Putamen (tissue), 1 donor: ENCODE results near the gene LRBA.

ENCODE experiments used
- DNase-seq: peaks from one replicate; pipeline ENCODE4 v3.0.0-alpha.2; 2016; ENCODE audit warnings: low spot score

LRBA gene

DNA sequence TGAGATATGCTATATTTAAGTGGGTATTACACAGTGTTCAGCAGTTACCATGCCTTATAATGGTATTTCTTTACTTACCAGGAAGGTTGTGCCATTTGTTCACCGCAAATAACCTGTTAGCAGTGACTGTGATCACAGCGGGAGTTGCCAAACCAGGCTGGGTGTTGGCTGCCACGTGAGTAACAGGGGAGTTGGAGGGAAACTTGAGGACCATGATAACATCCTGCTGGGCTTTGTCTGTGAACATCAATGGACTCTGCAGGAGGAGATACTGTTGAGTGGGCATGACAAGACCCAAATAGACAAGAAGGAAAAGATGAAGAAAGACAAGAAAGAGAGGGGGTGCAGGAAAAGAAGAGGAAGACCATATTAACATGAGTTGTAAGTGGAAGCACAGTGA lies 694.0 kb downstream of the LRBA start:
- no peak for DNase-seq

DNA sequence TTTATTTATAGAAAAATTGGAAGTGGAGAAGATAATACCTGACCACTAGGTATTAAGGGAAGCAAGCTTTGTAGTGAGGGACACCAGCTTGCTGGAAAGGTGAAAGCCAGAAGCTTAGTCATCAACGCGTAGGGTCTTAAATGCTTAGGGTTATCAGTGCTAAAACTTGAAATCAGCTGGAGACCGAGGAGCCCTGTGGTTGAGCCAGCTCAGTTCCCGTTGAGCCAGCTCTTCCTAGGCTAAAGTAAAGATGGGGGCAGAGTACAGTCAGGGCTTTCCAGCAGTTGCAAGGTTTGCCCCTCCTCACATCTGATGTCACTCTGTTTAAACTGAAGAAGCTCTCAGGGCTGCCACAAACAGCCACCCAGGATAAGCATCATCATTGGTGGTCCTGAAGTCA lies 696.1 kb downstream of the LRBA start:
- DNase-seq, result no peak

DNA sequence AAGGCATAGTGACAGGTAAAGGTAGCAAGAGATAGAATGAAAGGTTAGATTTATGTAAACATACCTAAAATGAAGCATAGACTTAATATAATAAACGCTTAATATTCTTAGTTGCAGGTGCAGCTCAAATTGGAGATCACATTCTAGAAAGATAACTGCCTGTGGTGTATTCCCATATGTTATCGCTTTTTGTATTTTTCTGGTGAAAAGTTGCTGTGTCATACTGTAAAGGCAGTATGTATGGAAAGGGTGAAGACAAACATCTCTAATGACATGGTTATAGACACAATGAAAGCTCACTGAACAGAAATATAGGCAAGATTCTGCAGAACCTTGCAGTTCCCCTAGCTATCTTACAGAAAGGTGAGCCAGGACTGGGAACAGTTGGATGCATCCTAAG lies 696.6 kb downstream of the LRBA start:
- DNase-seq, result no peak

DNA sequence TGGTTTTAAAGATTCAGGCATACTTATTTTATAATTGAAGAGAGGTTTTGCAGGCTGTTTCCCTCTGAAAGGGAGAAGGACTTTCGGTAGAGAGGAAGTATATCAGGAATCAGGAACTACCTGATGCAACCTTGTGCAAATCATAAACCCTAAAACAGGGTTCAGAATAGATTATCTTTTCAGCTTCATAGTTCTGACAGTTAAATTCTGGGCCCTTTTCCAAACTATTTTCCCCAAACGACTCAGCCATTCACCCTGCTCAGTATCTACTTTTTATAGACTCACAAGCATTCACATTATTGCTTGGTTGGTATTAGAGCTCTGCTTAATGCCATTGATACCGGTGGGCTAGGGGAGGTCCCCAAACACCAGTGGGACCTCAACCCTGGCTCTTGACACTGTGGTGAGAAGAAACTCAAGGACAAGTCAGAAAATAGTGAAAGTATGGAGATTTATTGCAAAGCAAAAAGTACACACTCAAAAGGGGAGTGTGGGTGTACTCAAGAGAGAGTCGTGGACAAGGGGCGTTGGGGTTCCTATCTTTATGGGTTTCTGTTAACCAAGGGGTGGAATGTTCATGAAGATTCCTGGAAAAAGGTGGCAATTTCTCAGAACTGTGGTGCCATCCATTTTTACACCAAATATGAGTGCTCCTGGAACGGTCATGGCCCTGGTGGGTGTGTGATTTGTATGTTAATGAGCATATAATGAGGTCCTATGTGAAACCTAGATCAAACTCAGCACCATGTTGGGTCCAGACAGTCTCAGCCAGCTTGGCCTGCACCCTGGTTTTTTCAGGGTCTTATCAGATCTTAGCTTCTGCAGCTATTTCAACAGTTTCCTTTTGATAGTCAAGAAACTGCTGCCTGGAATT lies 698.5 kb downstream of the LRBA start:
- DNase-seq, result peak; percentile 7

DNA sequence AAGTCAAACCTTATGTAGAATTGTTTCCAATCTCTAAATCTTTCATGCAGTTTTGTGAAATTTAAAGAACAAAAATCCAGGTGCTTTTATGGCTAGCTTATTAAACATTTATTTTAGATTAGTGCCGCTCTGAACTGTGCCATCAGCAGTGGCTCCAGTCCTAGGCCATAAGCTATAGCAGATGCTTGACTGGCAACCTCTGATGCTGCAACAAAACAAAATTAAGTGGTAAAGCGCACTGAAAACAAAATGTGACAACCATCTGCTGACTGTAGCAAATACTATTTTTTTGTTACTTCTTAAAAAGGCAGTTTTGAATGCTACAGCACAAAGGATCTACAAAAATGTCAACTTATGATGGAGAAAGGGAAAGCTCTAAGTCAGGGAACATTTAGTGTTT lies 699.4 kb downstream of the LRBA start:
- DNase-seq, result no peak

DNA sequence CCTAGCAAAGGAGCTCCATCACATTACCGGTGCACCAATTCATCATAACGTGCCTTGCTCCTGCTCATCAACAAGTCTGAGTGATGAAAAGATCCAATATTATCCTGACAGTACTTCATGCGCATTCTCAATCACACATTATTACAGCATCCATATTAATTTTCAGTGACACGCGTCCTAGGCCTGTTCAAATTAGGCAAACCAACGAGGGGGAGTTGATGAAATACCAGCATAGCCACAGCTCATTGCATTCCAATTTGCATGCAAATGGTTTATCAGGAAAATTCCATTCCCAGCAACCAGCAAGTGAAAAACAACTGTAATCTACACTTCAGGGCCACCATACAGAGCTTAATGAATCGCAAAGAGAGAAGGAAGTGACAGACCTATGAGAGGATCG lies 699.9 kb downstream of the LRBA start:
- peak; percentile 6 for DNase-seq

DNA sequence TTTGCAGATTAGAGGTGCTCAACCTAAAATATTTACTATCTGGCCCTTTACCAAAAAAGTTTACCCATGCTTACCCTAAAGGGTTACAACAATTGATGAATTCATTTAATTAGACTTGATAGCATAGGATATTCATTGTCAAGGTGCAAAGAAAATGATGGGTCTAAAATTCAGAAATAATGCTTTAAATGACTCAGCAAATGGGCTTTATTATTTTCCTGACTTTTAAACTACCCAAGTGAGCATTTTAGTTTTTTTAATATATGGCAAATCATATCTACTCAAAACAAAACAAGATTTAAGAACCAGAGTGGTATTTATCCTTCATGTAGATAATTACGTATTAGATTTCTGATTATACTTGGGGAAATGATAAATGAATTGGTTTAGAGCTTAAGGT lies 701.1 kb downstream of the LRBA start:
- no peak for DNase-seq

DNA sequence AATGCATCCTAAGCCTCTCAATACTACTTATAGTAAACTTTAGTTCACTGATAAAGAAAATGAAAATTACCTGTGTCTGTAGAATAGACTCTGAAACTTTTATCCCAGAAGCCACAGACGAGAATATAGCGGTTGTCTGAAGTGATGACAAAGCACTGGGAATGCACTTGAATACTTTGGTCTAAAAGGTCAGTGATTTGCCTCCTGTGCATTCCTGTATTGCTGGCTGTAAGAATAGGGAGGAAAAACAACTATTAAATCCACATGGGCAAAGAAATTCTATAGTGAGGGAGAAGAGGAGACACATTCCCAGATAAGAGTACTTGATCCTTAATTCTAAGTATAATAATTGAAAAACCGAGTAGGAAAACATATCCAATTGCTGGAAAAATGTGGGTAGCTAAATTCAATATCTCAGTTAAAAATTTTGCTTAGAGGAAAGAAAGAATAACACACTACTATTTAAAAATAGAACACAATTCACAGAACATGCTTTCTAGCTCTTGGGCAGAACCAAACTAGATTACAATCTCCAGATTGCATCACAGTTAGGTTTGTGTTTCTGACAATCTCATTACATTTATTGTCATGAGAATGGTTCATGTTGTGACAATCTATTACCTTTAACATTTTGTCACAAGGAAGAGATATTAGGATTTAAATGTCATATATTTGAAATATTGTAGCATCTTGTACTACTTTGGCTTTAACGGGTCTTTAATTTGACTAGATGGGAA lies 704.8 kb downstream of the LRBA start:
- no peak for DNase-seq

DNA sequence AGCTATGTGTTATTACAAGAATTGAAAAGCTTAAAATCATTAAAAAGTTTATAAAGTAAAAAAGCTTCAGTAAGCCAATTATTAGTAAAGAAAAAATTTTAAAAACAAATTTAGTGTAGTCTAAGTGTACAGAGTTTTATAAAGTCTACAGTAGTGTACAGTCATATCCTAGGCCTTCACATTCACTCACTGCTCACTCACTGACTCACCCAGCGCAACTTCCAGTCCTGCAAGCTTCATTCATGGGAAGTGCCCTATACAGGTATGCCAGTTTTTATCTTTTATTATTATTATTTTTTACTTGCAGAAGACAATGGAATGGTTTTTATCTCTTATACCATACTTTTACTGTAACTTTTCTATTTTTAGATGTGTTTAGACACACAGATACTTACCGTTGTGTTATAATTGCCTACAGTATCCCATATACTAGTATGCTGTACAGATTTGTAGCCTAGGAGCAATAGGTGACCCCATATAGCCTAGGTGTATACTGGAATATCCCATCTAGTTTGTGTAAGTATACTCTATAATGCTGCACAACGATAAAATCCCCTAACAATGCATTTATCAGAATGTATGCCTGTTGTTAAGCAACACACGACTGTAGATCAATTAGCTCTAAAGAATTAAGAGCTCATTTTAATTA lies 706.1 kb downstream of the LRBA start:
- DNase-seq, result no peak

DNA sequence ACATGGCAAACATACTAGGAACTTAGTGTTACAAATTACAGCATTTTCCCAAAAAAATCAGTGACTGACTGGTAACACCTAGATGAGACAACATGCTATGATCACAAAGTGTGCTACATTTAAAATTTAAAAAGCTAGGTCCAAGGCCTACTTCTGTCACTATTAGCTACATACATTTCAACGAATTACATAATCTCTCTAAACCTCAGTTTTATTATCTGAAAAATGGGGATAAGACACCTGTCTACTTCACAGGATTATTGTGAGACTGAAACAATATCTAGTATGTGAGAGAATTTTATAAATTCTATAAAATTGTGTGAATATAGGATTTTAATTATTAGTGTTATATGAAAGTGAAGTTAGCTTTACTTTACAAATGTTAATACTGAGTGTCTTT lies 708.4 kb downstream of the LRBA start:
- no peak for DNase-seq

DNA sequence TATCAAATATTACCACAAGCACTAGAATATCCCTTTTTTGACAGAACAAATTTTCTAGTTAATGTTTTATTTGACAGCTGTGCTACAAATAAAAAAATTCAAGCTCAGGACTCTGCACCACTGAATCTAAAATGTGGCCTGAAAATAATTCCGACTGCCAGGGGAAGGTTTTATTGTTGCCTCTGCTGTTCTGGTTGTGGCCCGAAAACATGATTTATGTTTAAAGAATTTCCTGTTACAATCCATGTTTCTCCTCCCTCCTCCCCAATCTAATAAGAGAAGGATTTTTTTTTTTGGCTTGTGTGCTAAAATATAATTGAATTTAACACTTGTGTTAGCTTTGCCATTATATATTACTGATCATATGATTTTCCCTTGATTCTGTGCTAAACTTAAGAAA lies 709.1 kb downstream of the LRBA start:
- DNase-seq, result no peak

DNA sequence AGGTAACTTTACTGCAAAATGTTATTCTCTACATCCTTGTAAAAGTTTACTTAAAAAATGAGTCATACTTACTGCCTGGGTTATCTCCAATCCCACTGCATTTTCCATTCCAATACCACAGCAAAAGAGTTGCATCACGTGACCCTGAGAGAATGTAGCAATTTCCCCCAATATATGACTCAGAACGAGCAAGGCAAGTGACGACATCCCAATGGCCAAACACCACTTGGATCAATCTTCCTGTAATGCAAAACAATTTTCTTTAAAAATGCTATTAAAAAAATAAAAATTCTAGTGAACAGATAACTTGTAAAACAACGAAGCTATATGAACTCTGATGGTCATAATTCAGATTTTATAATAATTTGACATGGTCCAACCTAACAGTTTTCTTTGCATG lies 712.5 kb downstream of the LRBA start:
- no peak for DNase-seq

DNA sequence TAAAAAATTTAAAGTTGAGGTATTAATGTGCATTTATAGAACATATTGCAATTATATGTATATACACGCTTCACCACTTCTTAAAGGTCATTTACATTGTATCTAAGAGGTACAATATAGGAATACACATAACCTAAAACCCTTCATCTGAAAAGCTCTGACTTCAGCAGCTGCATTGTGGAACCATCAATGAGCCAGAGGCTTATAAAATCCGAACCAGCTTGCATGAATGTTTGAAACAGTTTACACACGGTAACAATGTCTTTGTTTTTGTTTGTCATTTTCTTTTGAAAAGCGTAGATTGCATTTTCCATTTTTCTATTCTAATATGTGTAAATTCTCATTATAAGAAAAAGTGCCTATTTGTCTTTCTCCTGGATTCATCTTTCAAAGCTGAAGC lies 715.3 kb downstream of the LRBA start:
- DNase-seq, result no peak

DNA sequence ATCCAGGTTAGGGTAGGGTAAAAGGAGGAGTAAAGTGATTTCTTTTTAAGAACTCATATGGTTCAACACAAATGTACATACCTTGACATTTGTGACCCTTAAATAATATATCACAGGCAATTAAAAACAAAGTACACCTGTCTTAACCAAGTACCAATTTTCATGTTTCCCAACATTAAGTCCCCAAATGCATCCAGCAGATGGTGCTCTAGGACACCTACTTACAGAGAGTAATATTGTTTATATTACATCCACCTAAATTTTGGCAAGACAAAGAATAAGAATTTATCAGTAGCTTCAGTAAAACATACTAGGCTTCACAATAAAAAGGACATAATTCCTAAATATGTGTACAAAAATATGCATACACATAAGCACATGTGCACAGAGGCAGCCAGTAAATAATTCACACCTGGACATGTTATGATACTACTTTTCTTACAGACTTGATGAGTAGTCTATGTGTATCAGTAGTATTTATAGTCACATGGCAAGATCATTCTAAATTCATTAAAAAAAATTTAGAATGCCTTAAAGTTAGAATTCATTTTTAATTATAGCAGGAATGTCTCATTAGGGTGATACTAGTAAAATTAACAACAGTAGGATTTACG lies 717.1 kb downstream of the LRBA start:
- DNase-seq, result peak; percentile 16

DNA sequence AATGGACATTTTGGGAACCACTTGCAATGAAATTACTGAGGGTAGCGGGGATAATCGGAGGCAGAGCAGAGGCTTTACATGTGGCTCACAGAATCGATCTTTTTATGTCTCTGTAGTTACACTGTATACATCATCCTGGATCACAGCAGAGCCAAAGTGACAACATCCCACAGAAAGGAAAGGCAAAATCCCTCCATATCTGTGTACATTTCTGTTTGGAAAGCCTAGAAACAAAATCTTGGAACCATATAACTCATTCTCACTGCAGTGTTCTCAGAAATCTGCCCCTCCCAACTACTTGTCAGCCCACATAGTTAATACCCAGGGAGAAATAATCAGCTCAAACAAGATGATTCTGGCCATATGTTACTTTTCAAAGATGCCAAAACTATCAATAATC lies 725.2 kb downstream of the LRBA start:
- no peak for DNase-seq

DNA sequence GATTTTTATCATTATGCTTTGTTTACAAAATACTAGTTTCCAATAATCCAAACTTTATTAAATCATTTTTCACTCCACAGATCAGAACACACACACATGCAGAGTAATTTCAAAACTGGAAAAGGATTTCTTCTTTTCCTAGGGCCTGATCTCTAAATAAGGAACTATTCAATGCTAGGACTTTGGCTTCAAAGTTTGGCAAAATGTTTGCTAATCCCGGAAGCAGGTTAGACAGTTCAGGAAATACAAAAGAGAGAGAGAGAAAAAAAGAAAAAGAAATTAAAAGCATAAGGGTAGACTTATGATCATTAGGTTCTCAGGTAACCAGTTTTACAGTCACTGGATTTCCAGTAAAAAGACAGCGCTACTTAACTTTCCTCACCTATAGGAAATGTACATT lies 725.9 kb downstream of the LRBA start:
- no peak for DNase-seq

DNA sequence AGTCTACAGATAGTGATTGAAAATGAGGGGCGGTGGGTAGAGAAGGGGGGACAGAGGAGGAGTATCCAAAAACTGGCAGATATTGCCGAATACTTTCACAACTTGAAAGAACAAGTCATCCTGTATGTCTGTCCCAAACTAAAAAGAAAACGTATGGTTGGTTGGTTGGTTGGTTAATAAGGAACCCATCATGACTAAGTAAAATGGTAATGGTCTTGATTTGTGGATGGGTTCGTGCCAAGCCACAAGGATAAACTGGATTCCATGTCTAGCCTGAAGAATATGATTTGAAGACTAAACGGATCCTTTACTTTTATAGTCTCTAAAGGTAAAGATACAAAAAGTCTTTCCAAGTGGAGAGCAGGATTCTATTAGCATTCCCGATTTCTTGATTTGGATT lies 728.4 kb downstream of the LRBA start:
- no peak for DNase-seq

DNA sequence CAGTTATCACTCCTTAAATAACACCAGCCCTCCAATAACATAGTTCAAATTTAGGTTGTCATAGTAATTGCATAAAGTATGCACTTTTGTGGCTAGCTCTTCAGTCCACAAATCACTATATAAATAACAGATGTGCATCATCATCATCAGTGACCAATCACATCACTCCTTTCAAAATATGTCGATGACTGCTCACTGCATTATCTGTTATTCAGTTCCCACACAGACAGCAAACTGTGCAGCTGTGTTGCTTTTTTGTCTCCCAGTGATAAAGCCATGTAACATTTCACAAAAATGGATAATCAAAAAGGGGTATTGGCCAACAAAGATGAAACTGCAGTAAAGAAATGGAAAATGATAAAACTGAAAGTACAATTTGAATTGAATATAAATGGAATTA lies 731.4 kb downstream of the LRBA start:
- DNase-seq, result no peak

DNA sequence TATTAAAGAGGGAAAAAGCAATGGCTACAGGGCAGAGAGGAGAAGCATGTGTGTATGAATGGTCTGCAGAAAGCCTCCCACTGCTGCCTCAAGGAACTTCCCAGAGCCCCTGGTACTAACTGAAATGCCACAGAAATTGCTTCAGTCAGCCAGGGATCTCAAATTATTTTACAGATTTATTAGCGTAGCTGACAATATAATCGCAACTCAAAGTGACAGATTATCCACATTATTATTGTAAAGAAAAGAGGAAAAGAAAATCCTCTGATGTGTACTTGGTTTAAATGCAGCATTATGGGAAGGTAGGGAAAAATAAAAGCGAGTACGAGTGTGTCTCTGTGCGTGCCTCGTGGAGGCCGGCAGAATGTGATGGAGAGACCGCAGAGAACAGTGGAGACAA lies 734.1 kb downstream of the LRBA start:
- DNase-seq, result peak; percentile 31

DNA sequence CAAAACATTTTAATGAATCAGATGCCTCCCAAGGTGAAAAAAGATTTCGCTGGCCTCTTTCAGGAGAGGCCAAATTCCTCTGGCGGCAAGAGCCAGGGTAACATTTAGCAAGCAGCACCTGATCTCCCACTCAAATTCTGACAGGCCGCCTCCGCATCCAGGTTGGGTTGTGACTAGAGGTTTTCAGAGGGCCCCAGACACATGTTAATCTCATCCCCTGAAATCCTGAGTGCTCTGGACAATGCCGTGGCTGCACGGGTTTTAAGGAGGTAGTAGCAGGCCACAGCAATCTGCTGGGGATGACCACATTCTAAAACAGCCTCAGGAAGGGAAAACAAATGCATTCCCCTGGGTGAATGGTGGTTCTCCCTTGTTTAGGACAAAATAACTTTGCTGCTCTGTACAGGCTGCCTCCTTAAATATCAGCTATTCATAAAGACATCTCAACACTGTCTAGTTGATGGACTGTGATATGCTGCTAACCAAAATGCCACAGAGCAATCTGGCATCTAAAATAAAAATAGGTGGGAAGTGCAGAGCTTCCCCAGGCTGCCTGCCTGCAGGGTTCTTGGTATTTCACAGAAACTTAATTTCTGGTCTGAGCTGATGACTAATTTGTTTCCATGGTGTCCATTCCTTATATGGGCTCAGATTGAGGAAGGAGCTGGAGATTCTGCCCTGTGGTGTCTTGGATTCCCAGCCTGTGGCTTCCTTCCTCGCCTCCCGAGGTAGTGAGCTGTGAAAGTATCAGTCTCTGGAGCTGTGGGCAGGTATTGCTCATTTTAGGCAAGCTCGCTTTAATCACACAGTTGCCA lies 734.8 kb downstream of the LRBA start:
- peak; percentile 63 for DNase-seq

DNA sequence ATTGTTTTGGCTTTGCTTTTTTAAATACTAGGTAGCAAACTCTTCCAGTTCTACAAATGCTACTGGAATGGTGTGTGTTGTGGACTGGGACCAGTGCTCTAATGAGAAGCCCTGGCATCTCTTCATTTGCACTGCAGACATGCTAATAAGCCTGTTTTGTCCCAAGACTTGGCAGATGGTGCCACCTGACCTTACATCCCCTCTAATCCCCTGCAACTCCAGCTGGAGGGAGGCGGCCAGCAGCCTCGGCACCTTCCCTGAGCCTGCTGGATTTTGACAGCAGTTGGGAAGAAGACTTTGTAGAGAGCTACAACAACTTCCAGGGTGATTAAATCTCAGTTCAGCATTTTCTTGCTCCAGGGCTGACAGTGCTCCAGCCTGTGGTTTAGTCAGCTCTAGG lies 736.9 kb downstream of the LRBA start:
- no peak for DNase-seq

DNA sequence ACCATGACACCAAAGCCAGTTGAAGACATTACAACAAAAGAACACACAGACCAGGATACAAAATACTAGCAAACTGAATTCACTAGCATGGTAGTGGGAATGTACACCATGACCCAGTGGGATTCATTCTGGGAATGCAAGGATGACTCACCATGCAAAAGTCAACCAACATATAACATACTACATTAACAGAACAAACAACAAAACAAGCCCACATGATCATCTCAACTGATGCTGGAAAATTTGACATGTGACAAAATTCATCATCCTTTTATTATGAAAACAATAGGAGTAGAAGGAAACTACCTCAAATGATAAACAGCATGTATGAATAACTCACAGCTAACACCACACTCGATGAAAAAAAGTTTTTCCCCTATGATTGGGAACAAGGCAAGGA lies 746.6 kb downstream of the LRBA start:
- no peak for DNase-seq
